IMR-90 (cell line): ENCODE measurements around the gene SOCS4. TPM values are rescaled to one million over a fixed set of nuclear protein-coding genes. Genes with fewer than 3 reads are reported as not detected.

Experiments
- ATAC-seq: fragments of 200-7000 bp; cut with Tn5 transposase; 2 replicates; pipeline ENCODE4 v1.9.1; 2020; ENCODE audit warnings: low read depth, mild to moderate bottlenecking, moderate library complexity
- BruUV-seq: library from RNA; stranded (reverse); fragments of 400-500 nt; replicated peaks from 2 replicates; lab custom pipeline; 2021; lab: Mats Ljungman, UMichigan
- CTCF ChIA-PET: fragments of 300-600 bp; formaldehyde crosslinking; extraction: SDS; loops from one replicate; lab custom pipeline; 2021; ENCODE audit warnings: antibody characterized with exemption; lab: Yijun Ruan, JAX
- POLR2A ChIA-PET: fragments of 300-600 bp; sonication (Branson Sonifier 250); formaldehyde crosslinking; loops from one replicate; lab custom pipeline; 2022; ENCODE audit warnings: antibody characterized with exemption; ENCODE audit not compliant: unreplicated experiment; lab: Charles Lee
- DNase-seq: peaks from one replicate; pipeline ENCODE4 v3.0.0; 2013
- H2AFZ ChIP-seq: replicated peaks from 2 replicates; pipeline ENCODE3; 2013; ENCODE audit warnings: low read length, mild to moderate bottlenecking; ENCODE audit not compliant: poor library complexity
- H2AK5ac ChIP-seq: 2 replicates; pipeline ENCODE4 v1.6.1; 2013; ENCODE audit warnings: low read depth, low read length, inconsistent platforms
- H2AK9ac ChIP-seq: replicated peaks from 2 replicates; pipeline ENCODE3; 2013; ENCODE audit warnings: mild to moderate bottlenecking, low read depth, low read length, moderate library complexity; ENCODE audit not compliant: poor library complexity
- H2BK120ac ChIP-seq: 2 replicates; pipeline ENCODE4 v1.6.1; 2013; ENCODE audit warnings: low read depth, low read length, inconsistent platforms
- H2BK15ac ChIP-seq: 3 replicates; pipeline ENCODE4 v1.6.1; 2013; ENCODE audit warnings: low read depth, low read length, inconsistent platforms
- H2BK20ac ChIP-seq: 2 replicates; pipeline ENCODE4 v1.6.1; 2013; ENCODE audit warnings: low read depth, mild to moderate bottlenecking, inconsistent platforms, low read length, moderate library complexity
- H2BK5ac ChIP-seq: 2 replicates; pipeline ENCODE4 v1.6.1; 2013; ENCODE audit warnings: mild to moderate bottlenecking, low read depth, low read length, inconsistent platforms; ENCODE audit not compliant: poor library complexity, severe bottlenecking
- H3K14ac ChIP-seq: replicated peaks from 2 replicates; pipeline ENCODE4 v1.6.1; 2013; ENCODE audit warnings: low read depth, low read length, inconsistent platforms
- H3K18ac ChIP-seq: 2 replicates; pipeline ENCODE4 v1.6.1; 2013; ENCODE audit warnings: low read depth, low read length, control low read depth
- H3K23ac ChIP-seq: 2 replicates; pipeline ENCODE4 v1.6.1; 2013; ENCODE audit warnings: low read depth, low read length, inconsistent platforms
- H3K27ac ChIP-seq: 2 replicates; pipeline ENCODE4 v1.5.1; 2013; ENCODE audit warnings: mild to moderate bottlenecking, control low read depth, low read length; ENCODE audit not compliant: insufficient read depth
- H3K27me3 ChIP-seq: 2 replicates; pipeline ENCODE4 v1.6.1; 2013; ENCODE audit warnings: low read length; ENCODE audit not compliant: control insufficient read depth, insufficient read depth
- H3K36me3 ChIP-seq: 2 replicates; pipeline ENCODE4 v1.6.1; 2013; ENCODE audit warnings: low read length, mixed read lengths; ENCODE audit not compliant: control insufficient read depth, insufficient read depth
- H3K4ac ChIP-seq: 2 replicates; pipeline ENCODE4 v1.6.1; 2013; ENCODE audit warnings: low read depth, low read length, inconsistent platforms
- H3K4me1 ChIP-seq: 2 replicates; pipeline ENCODE4 v1.6.1; 2013; ENCODE audit warnings: low read length, mixed read lengths; ENCODE audit not compliant: control insufficient read depth, insufficient read depth
- H3K4me2 ChIP-seq: 2 replicates; pipeline ENCODE4 v1.6.1; 2013; ENCODE audit warnings: low read depth, mild to moderate bottlenecking, control low read depth, low read length, moderate library complexity
- H3K4me3 ChIP-seq: 2 replicates; pipeline ENCODE4 v1.5.1; 2013; ENCODE audit warnings: low read depth, mild to moderate bottlenecking, control low read depth, low read length, moderate library complexity; ENCODE audit not compliant: insufficient read depth
- H3K56ac ChIP-seq: 2 replicates; pipeline ENCODE4 v1.6.1; 2013; ENCODE audit warnings: low read length, inconsistent platforms; ENCODE audit not compliant: insufficient read depth; ENCODE audit errors: extremely low read depth
- H3K79me1 ChIP-seq, 2 experiments: 2 replicates each; pipeline ENCODE4 v1.6.1; 2013; ENCODE audit warnings: low read length in 2 of 2, inconsistent platforms in 1 of 2, low read depth in 1 of 2
- H3K9ac ChIP-seq: 2 replicates; pipeline ENCODE4 v1.6.1; 2013; ENCODE audit warnings: low read depth, low read length, control low read depth
- H3K9me1 ChIP-seq: 2 replicates; pipeline ENCODE4 v1.6.1; 2013; ENCODE audit warnings: low read length, inconsistent platforms; ENCODE audit not compliant: insufficient read depth
- H3K9me3 ChIP-seq: 2 replicates; pipeline ENCODE4 v1.6.1; 2013; ENCODE audit warnings: low read length; ENCODE audit not compliant: control insufficient read depth, insufficient read depth
- H4K20me1 ChIP-seq: 2 replicates; pipeline ENCODE4 v1.6.1; 2013; ENCODE audit warnings: low read length, inconsistent platforms; ENCODE audit not compliant: insufficient read depth
- H4K5ac ChIP-seq: 2 replicates; pipeline ENCODE4 v1.6.1; 2013; ENCODE audit warnings: mild to moderate bottlenecking, low read depth, low read length, control low read depth
- H4K8ac ChIP-seq, 2 experiments: 2 replicates each; pipeline ENCODE4 v1.6.1; 2013; ENCODE audit warnings: low read depth in 2 of 2, low read length in 2 of 2, control low read depth in 1 of 2, inconsistent platforms in 1 of 2
- H4K91ac ChIP-seq: 2 replicates; pipeline ENCODE4 v1.6.1; 2013; ENCODE audit warnings: low read depth, low read length, inconsistent platforms; ENCODE audit not compliant: insufficient read depth
- BHLHE40 ChIP-seq: fragments of 150-350 bp; IDR thresholded peaks from 2 replicates; pipeline ENCODE4 v1.6.1; 2016; ENCODE audit warnings: mild to moderate bottlenecking, low read depth, low read length
- CEBPB ChIP-seq: IDR thresholded peaks from 2 replicates; pipeline ENCODE4 v1.6.1; 2012; ENCODE audit warnings: low read depth, low read length, improper control_type of control experiment
- MAZ ChIP-seq: IDR thresholded peaks from 2 replicates; pipeline ENCODE4 v1.6.1; 2012; ENCODE audit warnings: low read depth, mild to moderate bottlenecking, low read length, improper control_type of control experiment, moderate library complexity, borderline replicate concordance
- WGBS, 2 experiments: methylation state at CpG; one replicate each; pipeline versions ENCODE4 v1.1.5 to v1.1.7; 2013; ENCODE audit warnings: missing lambda C conversion rate in 2 of 2; ENCODE audit not compliant: insufficient read length in 1 of 2; ENCODE audit errors: extremely low coverage in 2 of 2; 5-methylcytosine and 5-hydroxymethylcytosine counted together
- dilution Hi-C: fragments of 300-500 bp; cut with HindIII; formaldehyde crosslinking; loops from one replicate; pipeline ENCODE4 v1.14.3; 2018; ENCODE audit warnings: low sequenced_read_pairs; ENCODE audit not compliant: unreplicated experiment
- in situ Hi-C: fragments of 300-500 bp; cut with MboI; formaldehyde crosslinking; loops from 3 replicates; pipeline ENCODE4 v1.14.3; 2019; ENCODE audit warnings: low sequenced_read_pairs, inconsistent platforms, mixed read lengths
- intact Hi-C: fragments of 100-400 bp; cut with micrococcal nuclease; formaldehyde crosslinking; loops from 2 replicates; pipeline ENCODE4 v1.10.0; 2022
- polyA plus RNA-seq, 3 experiments: library from polyadenylated mRNA; depleted of rRNA; stranded (reverse); fragments of >200 nt; gene quantifications; 2 replicates each; pipeline ENCODE4 v1.2.3, GENCODE V29; 2012; ENCODE audit warnings: low replicate concordance in 1 of 3
- total RNA-seq: library from RNA; depleted of rRNA; stranded (reverse); fragments of >200 nt; gene quantifications from 2 replicates; pipeline ENCODE4 v1.2.3, GENCODE V29; 2012
- TF ChIP-seq, protein P1 (sequence below): conservative IDR thresholded peaks from 2 replicates; pipeline ENCODE4 v1.5.1; 2012; ENCODE audit warnings: mild to moderate bottlenecking, low read depth, low read length, improper control_type of control experiment

The SOCS4 gene
- total and polyA plus RNA-seq, 2 of the 4 experiments (the other 2 are of a cell fraction) = 4.6 to 12.7 TPM

- TF ChIP-seq MAZ (no peak), BHLHE40 (peak; percentile 89), CEBPB (no peak)
Observed at GRCh38 chr14:55071870-55072640, 45.0 kb downstream of the SOCS4 start (continued).

GRCh38 chr14:55073856-55074255 is 46.8 kb downstream of the SOCS4 start:
- no peak overlapping the region for H2AK9ac ChIP-seq
- in situ Hi-C loops = no loop called here
- no peak overlapping the region for H3K4ac ChIP-seq
- H3K27ac ChIP-seq = no peak overlapping the region
- TF ChIP-seq MAZ = no peak
- TF ChIP-seq, protein P1, sequence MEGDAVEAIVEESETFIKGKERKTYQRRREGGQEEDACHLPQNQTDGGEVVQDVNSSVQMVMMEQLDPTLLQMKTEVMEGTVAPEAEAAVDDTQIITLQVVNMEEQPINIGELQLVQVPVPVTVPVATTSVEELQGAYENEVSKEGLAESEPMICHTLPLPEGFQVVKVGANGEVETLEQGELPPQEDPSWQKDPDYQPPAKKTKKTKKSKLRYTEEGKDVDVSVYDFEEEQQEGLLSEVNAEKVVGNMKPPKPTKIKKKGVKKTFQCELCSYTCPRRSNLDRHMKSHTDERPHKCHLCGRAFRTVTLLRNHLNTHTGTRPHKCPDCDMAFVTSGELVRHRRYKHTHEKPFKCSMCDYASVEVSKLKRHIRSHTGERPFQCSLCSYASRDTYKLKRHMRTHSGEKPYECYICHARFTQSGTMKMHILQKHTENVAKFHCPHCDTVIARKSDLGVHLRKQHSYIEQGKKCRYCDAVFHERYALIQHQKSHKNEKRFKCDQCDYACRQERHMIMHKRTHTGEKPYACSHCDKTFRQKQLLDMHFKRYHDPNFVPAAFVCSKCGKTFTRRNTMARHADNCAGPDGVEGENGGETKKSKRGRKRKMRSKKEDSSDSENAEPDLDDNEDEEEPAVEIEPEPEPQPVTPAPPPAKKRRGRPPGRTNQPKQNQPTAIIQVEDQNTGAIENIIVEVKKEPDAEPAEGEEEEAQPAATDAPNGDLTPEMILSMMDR = no peak
- no peak overlapping the region for H3K4me2 ChIP-seq
- ATAC-seq = peak; percentile 8; the same call in 1 of the 2 replicates
- H4K5ac ChIP-seq = no peak overlapping the region
- H3K23ac ChIP-seq = peak overlapping the region; percentile 74; the same call in 1 of the 2 replicates
- no peak overlapping the region for H3K14ac ChIP-seq
- dilution Hi-C loops = no loop called here
- H3K36me3 ChIP-seq = no peaks in the 10 kb centered on the region
- H2BK120ac ChIP-seq = no peak overlapping the region
- H3K79me1 ChIP-seq = peaks cover 0 to 6% of the 10 kb centered on the region in 2 experiments; a peak in 2 of 4 replicates
- no CpG with 5 or more reads among the region's 2 CpGs for WGBS, 2 experiments
- no peak overlapping the region for H4K91ac ChIP-seq
- CTCF ChIA-PET = no interaction called here
- no peak overlapping the region for H2BK5ac ChIP-seq
- H4K20me1 ChIP-seq = peaks cover 4% of the 10 kb centered on the region; the same call in 1 of the 2 replicates
- H3K18ac ChIP-seq = no peak overlapping the region
- BruUV-seq = no TSS peak
- peak; percentile 81 for DNase-seq
- POLR2A ChIA-PET = no interaction called here
- H3K4me1 ChIP-seq = peaks cover 15% of the 10 kb centered on the region
- H2BK20ac ChIP-seq = no peak overlapping the region
- no peak overlapping the region for H2AK5ac ChIP-seq
- H3K9me1 ChIP-seq = peaks cover 16% of the 10 kb centered on the region
- no peak overlapping the region for H4K8ac ChIP-seq
- no peak overlapping the region for H2BK15ac ChIP-seq
- no peak overlapping the region for H3K4me3 ChIP-seq
- no peaks in the 10 kb centered on the region for H3K9me3 ChIP-seq
- no peak overlapping the region for H3K56ac ChIP-seq
- H2AFZ ChIP-seq = no peak overlapping the region
- H3K27me3 ChIP-seq = no peaks in the 10 kb centered on the region
- intact Hi-C loops = no loop called here
- H3K9ac ChIP-seq = no peak overlapping the region
